MV-4-11 (cell line): ENCODE results near the gene FXYD1.
"Not testable (repeated sequence)": the region's sequence is repeated elsewhere in the genome, so short reads cannot be mapped to it uniquely, and the experiment has no call there.

ENCODE experiments used
- DNase-seq: peaks from one replicate; lab custom pipeline; 2025; lab: John Stamatoyannopoulos, UW

The FXYD1 gene

GRCh38 chr19:35138305-35138892, at the start of gene FXYD1:
Gene FXYD1 (plus strand): TSS chr19:35138824. CDS start chr19:35140080, 1,256 bp downstream.
- no peak for DNase-seq

GRCh38 chr19:35089554-35089953, 49.1 kb upstream of the FXYD1 start:
- DNase-seq, result no peak

- no peak for DNase-seq
Measured at GRCh38 chr19:35090160-35090505, 48.5 kb upstream of the FXYD1 start.

GRCh38 chr19:35090506-35091214, 48.0 kb upstream of the FXYD1 start:
- peak; percentile 21 for DNase-seq

GRCh38 chr19:35093430-35093829, 45.2 kb upstream of the FXYD1 start:
- DNase-seq, result no peak

GRCh38 chr19:35093941-35094647, 44.5 kb upstream of the FXYD1 start:
- no peak for DNase-seq

GRCh38 chr19:35094656-35095055, 44.0 kb upstream of the FXYD1 start:
- no peak for DNase-seq

- DNase-seq, result no peak
Measured at GRCh38 chr19:35095667-35096368, 42.8 kb upstream of the FXYD1 start.

GRCh38 chr19:35098413-35099049, 40.1 kb upstream of the FXYD1 start:
- DNase-seq, result no peak

GRCh38 chr19:35099155-35099896, 39.3 kb upstream of the FXYD1 start:
- DNase-seq, result no peak

- no peak for DNase-seq
Measured at GRCh38 chr19:35099897-35100275, 38.7 kb upstream of the FXYD1 start.

GRCh38 chr19:35100588-35101533, 37.8 kb upstream of the FXYD1 start:
- DNase-seq, result no peak

GRCh38 chr19:35101949-35102348, 36.7 kb upstream of the FXYD1 start:
- not testable (repeated sequence) for DNase-seq

- not testable (repeated sequence) for DNase-seq
Measured at GRCh38 chr19:35103614-35104013, 35.0 kb upstream of the FXYD1 start.

GRCh38 chr19:35104361-35104760, 34.3 kb upstream of the FXYD1 start:
- DNase-seq, result no peak

- DNase-seq, result no peak
Measured at GRCh38 chr19:35105047-35105410, 33.6 kb upstream of the FXYD1 start.

- no peak for DNase-seq
Measured at GRCh38 chr19:35105411-35106290, 33.0 kb upstream of the FXYD1 start.

GRCh38 chr19:35106291-35106583, 32.4 kb upstream of the FXYD1 start:
- DNase-seq, result no peak

GRCh38 chr19:35106898-35107541, 31.6 kb upstream of the FXYD1 start:
- no peak for DNase-seq
